ENCODE data around the gene INTS7. TPM values are rescaled to one million over a fixed set of nuclear protein-coding genes. Genes with fewer than 3 reads are reported as not detected.

Gene INTS7
- total RNA-seq, 2 experiments from 2014 or later: 27.6 to 29.4 TPM

GRCh38 chr1:211901945-211902344, 133.4 kb downstream of the INTS7 start:
- Mint-ChIP-seq H3K36me3 (no peaks in the 10 kb centered on the region), H3K9me3 (no peaks in the 10 kb centered on the region), H3K27ac (no peak overlapping the region), H3K4me1 (no peaks in the 10 kb centered on the region), H3K4me3 (no peak overlapping the region), H3K27me3 (no peaks in the 10 kb centered on the region)
- DNase-seq: no peak

- H3K27me3 Mint-ChIP-seq: no peaks in the 10 kb centered on the region
Observed at GRCh38 chr1:211900441-211900840, 134.9 kb downstream of the INTS7 start.

DNA sequence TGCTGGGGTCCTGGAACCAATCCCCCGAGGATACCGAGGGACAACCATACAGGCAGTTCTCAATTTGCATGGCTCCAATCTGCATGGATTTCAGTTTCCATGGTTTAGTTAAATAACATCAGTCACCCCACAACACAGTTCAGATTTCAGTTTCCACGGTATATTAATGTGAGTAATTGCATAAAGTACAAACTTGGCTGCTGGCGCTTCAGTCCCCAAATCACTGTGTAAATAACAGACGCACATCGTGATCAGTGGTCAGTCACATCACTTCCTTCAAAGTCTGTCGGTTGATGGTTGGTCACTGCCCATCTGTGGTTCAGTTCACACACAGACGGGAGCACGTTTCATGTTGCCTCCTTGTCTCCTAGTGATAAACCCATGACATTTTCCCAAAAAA, 138.4 kb downstream of the INTS7 start:
- DNase-seq: no peak
- no peaks in the 10 kb centered on the region for H3K4me1 Mint-ChIP-seq
- H3K27me3 Mint-ChIP-seq: no peaks in the 10 kb centered on the region
- no peak overlapping the region for H3K27ac Mint-ChIP-seq
- H3K4me3 Mint-ChIP-seq: no peak overlapping the region
- H3K36me3 Mint-ChIP-seq: no peaks in the 10 kb centered on the region
- no peaks in the 10 kb centered on the region for H3K9me3 Mint-ChIP-seq

More at GRCh38 chr1:211900441-211900840, 134.9 kb downstream of the INTS7 start:
- DNase-seq: no peak
- H3K9me3 Mint-ChIP-seq: no peaks in the 10 kb centered on the region
- H3K4me1 Mint-ChIP-seq: no peaks in the 10 kb centered on the region
- no peak overlapping the region for H3K4me3 Mint-ChIP-seq
- no peaks in the 10 kb centered on the region for H3K36me3 Mint-ChIP-seq
- H3K27ac Mint-ChIP-seq: no peak overlapping the region

GRCh38 chr1:211895126-211895759, 140.1 kb downstream of the INTS7 start:
- no peaks in the 10 kb centered on the region for H3K27me3 Mint-ChIP-seq
- H3K27ac Mint-ChIP-seq: no peak overlapping the region
- no peak overlapping the region for H3K4me3 Mint-ChIP-seq
- H3K9me3 Mint-ChIP-seq: no peaks in the 10 kb centered on the region
- peaks cover 3% of the 10 kb centered on the region for H3K4me1 Mint-ChIP-seq
- peaks cover under 1% of the 10 kb centered on the region for H3K36me3 Mint-ChIP-seq
- DNase-seq: no peak

DNA sequence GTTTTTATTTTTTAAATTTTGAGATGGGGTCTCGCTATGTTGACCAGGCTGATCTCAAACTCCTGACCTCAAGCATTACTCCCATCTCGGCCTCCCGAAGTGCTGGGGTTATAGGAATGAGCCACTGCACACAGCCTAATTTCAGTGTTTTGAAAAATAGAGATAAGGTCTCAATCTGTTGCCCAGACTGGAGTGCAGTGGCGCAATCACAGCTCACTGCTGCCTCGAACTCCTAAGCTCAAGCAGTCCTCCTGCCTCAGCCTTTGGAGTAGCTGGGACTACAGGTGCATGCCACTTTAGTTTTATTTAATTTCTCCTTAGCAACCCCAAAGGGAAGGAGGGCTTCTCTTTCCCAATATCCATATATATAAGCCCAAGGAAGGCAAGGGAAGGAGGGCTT, 141.0 kb downstream of the INTS7 start:
- Mint-ChIP-seq H3K9me3 (peaks cover 3% of the 10 kb centered on the region), H3K4me1 (peaks cover 4% of the 10 kb centered on the region), H3K27me3 (no peaks in the 10 kb centered on the region), H3K27ac (no peak overlapping the region), H3K36me3 (peaks cover 5% of the 10 kb centered on the region), H3K4me3 (no peak overlapping the region)
- DNase-seq: no peak

- DNase-seq: no peak
- Mint-ChIP-seq H3K4me3 (no peak overlapping the region), H3K27me3 (no peaks in the 10 kb centered on the region), H3K36me3 (peaks cover 5% of the 10 kb centered on the region), H3K9me3 (peaks cover 3% of the 10 kb centered on the region), H3K4me1 (peaks cover 4% of the 10 kb centered on the region), H3K27ac (no peak overlapping the region)
Observed at GRCh38 chr1:211893260-211893659, 142.1 kb downstream of the INTS7 start.

DNA sequence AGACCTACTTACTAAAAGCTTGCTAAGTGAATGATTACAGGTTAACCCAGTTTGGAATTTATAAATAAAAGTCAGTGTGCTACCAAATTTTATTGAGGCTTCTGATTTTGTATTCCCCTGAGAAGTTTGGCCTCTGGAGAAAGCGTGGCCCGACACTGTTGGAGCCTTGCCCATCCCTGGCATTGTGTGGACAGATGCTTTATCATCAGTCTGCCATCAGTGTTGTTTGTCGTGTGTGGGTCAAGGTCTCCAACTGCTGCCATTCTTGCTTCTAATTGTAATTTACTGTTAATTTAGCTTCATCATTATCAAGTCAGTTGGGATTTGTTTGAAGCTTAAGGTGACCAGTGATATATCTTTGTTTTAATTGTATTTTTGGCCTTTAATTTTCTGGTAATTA, 142.8 kb downstream of the INTS7 start:
- no peak for DNase-seq
- Mint-ChIP-seq H3K4me3 (no peak overlapping the region), H3K27ac (no peak overlapping the region), H3K36me3 (peaks cover 5% of the 10 kb centered on the region), H3K4me1 (peaks cover 8% of the 10 kb centered on the region), H3K9me3 (peaks cover 3% of the 10 kb centered on the region), H3K27me3 (no peaks in the 10 kb centered on the region)

DNA sequence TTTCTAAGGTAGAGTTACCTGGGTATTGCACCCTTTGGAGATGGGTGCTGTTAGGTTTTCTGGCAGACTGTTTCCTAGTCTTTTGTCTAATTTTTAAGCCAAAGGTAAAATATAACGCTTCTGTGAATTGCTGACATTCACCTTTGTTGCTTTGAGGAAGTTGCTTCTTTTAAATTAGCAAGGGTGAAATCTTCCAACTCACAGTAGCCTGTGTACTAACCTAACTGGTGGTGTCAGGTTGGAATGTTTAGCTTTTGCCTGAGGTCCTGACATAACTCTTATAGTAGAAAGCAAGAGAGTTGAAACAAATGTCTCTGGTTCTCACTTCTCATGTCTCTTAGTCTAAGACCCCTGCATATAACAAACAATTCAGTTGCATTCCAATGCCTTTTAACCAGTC, 143.6 kb downstream of the INTS7 start:
- Mint-ChIP-seq H3K36me3 (peaks cover 5% of the 10 kb centered on the region), H3K27me3 (no peaks in the 10 kb centered on the region), H3K9me3 (peaks cover 3% of the 10 kb centered on the region), H3K4me3 (no peak overlapping the region), H3K27ac (no peak overlapping the region), H3K4me1 (peaks cover 10% of the 10 kb centered on the region)
- DNase-seq: no peak

Other genes with a start within 250 kb of the INTS7 start
- 10 to 100 TPM; 18.1 to 22.1 TPM for gene LPGAT1, start 204.8 kb downstream of the INTS7 start, total RNA-seq
- 100 to 1,000 TPM; 101 to 104 TPM for gene DTL, start 191 bp upstream of the INTS7 start, total RNA-seq
- gene PPP2R5A, start 249.9 kb upstream of the INTS7 start, total RNA-seq: 10 to 100 TPM; 32.9 to 34.3 TPM